ENCODE measurements around the gene NEDD4L.

Gene NEDD4L

DNA sequence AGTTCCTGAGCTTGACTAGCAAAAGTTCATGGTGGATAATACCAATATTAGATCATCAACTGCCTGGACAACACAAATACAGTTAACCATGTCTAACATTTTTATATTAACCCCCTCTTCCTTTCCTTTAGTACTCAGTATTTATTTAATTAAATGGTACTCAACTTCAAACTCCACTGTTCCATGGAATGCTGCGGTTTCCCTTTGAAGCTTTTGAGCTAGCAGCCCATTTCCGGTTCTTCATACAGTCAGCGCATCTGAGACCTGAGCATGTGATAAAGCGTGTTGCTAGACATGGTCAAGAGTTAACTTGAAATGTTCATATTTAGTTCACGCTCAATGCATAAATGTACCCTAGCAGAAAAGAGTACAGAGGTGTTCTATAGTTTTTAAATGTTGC is 306.5 kb downstream of the NEDD4L start:
- no peak overlapping the region for H3K27ac Mint-ChIP-seq
- H3K27me3 Mint-ChIP-seq (ENCODE audit: low read depth, poor library complexity), result no peaks in the 10 kb centered on the region
- no peak overlapping the region for H3K4me3 Mint-ChIP-seq
- no peak for DNase-seq
- no peaks in the 10 kb centered on the region for H3K9me3 Mint-ChIP-seq
- TF ChIP-seq CTCF (IDR thresholded peaks at IDR 0.05), result no peak
- peaks cover 53% of the 10 kb centered on the region for H3K36me3 Mint-ChIP-seq (ENCODE audit: low read depth)
- peaks cover 11% of the 10 kb centered on the region for H3K4me1 Mint-ChIP-seq

DNA sequence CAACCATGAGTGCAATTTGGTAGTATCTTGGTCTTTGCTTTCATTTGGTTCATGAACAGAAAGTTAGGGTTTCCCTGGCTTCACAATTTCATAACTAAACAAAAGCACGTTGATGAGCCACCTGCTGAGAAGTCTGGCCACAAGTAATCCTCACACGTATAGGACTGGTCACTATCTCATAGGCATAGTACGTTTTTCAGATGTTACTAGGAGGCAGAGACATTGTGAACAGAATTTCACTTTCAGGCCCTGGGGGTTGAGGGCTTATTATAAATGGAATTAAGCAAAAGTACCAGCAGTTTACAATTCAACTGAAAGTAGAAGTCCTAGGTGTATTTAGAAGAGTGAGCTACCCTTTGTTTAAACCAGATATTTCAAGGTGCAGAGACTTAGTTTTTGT is 307.8 kb downstream of the NEDD4L start:
- H3K36me3 Mint-ChIP-seq (ENCODE audit: low read depth), result peaks cover 61% of the 10 kb centered on the region
- TF ChIP-seq CTCF (IDR thresholded peaks at IDR 0.05), result no peak

DNA sequence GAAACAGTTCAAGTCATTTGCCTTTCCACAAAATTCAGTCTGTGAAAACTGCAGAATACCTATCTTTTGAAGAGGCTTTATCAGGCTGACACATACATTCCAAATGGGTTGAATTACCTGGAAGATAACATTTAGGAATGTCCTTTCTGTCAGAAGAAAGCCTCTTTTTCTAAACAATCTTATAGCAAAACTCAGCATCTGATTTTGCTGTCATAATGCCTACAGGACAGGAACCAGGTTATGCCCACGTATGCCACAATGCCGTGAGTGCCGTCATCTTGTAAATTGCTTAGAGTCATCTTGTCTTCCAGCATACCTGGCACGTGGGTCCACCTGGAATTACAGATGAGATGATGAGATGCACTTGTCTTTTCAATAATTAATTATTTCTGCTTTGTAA is 309.6 kb downstream of the NEDD4L start:
- DNase-seq, result no peak

More for the DNA sequence above, 307.8 kb downstream of the NEDD4L start:
- peaks cover 6% of the 10 kb centered on the region for H3K4me1 Mint-ChIP-seq
- H3K9me3 Mint-ChIP-seq, result no peaks in the 10 kb centered on the region
- H3K4me3 Mint-ChIP-seq, result no peak overlapping the region
- no peak overlapping the region for H3K27ac Mint-ChIP-seq
- no peaks in the 10 kb centered on the region for H3K27me3 Mint-ChIP-seq (ENCODE audit: low read depth, poor library complexity)
- DNase-seq, result no peak

GRCh38 chr18:58354051-58354450 is 310.0 kb downstream of the NEDD4L start:
- no peaks in the 10 kb centered on the region for H3K4me1 Mint-ChIP-seq
- no peaks in the 10 kb centered on the region for H3K27me3 Mint-ChIP-seq (ENCODE audit: low read depth, poor library complexity)
- no peak overlapping the region for H3K4me3 Mint-ChIP-seq
- H3K36me3 Mint-ChIP-seq (ENCODE audit: low read depth), result peaks cover 60% of the 10 kb centered on the region
- H3K27ac Mint-ChIP-seq, result no peak overlapping the region
- no peak for DNase-seq
- H3K9me3 Mint-ChIP-seq, result no peaks in the 10 kb centered on the region
- TF ChIP-seq CTCF (IDR thresholded peaks at IDR 0.05), result no peak

More for the DNA sequence above, 309.6 kb downstream of the NEDD4L start:
- Mint-ChIP-seq H3K4me3 (no peak overlapping the region), H3K9me3 (no peaks in the 10 kb centered on the region), H3K27me3 (ENCODE audit: low read depth, poor library complexity) (no peaks in the 10 kb centered on the region), H3K36me3 (ENCODE audit: low read depth) (peaks cover 65% of the 10 kb centered on the region), H3K4me1 (peaks cover 4% of the 10 kb centered on the region), H3K27ac (no peak overlapping the region)
- TF ChIP-seq CTCF (IDR thresholded peaks at IDR 0.05), result no peak

GRCh38 chr18:58354791-58355190 is 310.8 kb downstream of the NEDD4L start:
- H3K9me3 Mint-ChIP-seq, result no peaks in the 10 kb centered on the region
- peaks cover 53% of the 10 kb centered on the region for H3K36me3 Mint-ChIP-seq (ENCODE audit: low read depth)
- TF ChIP-seq CTCF (IDR thresholded peaks at IDR 0.05), result no peak
- H3K27me3 Mint-ChIP-seq (ENCODE audit: low read depth, poor library complexity), result no peaks in the 10 kb centered on the region
- H3K27ac Mint-ChIP-seq, result no peak overlapping the region
- H3K4me3 Mint-ChIP-seq, result no peak overlapping the region
- no peaks in the 10 kb centered on the region for H3K4me1 Mint-ChIP-seq
- no peak for DNase-seq

GRCh38 chr18:58355243-58355642 is 311.2 kb downstream of the NEDD4L start:
- H3K27ac Mint-ChIP-seq, result no peak overlapping the region
- no peak for TF ChIP-seq CTCF (IDR thresholded peaks at IDR 0.05)
- DNase-seq, result no peak
- no peaks in the 10 kb centered on the region for H3K27me3 Mint-ChIP-seq (ENCODE audit: low read depth, poor library complexity)
- H3K36me3 Mint-ChIP-seq (ENCODE audit: low read depth), result peaks cover 52% of the 10 kb centered on the region
- H3K4me1 Mint-ChIP-seq, result no peaks in the 10 kb centered on the region
- H3K9me3 Mint-ChIP-seq, result no peaks in the 10 kb centered on the region
- no peak overlapping the region for H3K4me3 Mint-ChIP-seq

Data from nephron progenitor cell (in vitro differentiated cells).